ENCODE results near the gene ZDBF2.
"Not testable (repeated sequence)": the region's sequence is repeated elsewhere in the genome, so short reads cannot be mapped to it uniquely, and the experiment has no call there.

The ZDBF2 gene

DNA sequence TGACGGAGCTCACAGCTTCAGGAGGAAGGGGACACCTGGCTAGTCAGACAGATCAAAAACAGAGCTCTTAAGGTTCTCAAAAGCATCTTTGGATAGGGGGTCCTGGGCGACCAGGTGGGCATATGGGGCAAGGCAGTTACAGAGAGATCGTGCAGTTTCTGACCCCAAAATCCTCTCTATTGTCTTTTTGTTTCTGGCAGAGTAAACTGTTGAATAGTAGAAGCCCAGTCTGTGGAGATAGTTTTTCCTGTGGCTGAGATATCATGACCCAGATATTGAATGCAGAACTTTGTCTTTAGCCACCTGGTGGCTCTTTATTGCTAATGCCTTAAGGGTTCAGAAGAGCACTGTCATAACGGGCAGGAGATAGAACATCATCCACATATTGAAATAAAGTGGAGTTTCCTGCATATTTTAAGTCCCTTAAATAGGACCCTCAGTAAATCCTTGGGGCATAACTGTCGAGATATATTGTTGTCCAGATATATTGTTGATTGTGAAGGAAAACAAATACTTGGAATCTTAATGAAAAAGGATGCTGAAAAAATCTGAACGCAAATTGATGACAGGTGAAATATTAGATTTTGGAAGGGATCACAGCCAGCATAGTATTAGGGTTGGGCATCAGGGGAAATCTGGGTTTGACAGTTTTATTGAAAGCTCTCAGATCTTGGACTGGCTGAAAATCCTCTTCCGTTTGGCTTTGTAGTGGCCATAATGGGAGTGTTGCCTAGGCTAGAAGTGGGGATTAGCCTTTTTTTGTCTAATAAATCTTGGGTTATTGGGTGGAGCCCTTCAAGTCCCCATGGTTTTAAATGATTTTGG lies 14.1 kb upstream of the ZDBF2 start:
- no peak for DNase-seq

DNA sequence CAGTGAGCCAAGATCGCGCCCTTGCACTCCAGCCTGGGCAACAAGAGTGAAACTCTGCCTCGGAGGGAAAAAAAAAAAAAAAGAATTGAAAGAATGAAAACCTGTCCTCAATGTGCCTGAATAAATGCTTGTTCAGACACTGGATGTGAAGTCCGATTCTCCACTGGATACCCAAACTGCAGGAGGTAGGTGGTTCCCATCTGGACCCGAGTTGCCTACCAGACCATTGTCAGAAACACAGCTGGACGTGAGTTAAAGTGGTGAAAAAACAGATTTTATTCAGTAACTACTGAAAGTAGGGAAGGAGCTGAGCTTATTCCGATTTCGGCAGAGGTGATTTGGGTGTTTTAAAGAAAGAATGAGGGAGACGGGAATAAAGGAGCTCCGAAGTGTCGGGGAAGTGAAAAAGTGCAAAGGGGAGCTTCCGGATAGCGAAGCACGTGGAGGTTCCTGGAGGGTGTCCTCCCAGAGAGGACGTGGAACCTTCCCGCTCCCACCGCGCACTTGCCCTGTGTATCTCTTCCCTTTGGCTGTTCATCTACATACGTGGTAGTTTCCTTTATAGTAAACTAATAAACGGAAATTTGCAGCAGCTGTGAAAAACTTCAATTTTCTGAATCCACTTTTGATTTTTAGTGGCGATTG lies 10.4 kb upstream of the ZDBF2 start:
- no peak for DNase-seq

- DNase-seq = no peak
Observed at GRCh38 chr2:206266130-206267125, 8.0 kb upstream of the ZDBF2 start.

- DNase-seq = no peak
Observed at GRCh38 chr2:206267567-206267966, 6.9 kb upstream of the ZDBF2 start.

GRCh38 chr2:206271065-206271464 lies 3.4 kb upstream of the ZDBF2 start:
- no peak for DNase-seq

GRCh38 chr2:206273905-206274304 lies 558 bp upstream of the ZDBF2 start:
- no peak for DNase-seq

GRCh38 chr2:206275312-206276055 lies 1.0 kb downstream of the ZDBF2 start:
- DNase-seq = no peak

- DNase-seq = no peak
Observed at GRCh38 chr2:206276169-206276942, 1.9 kb downstream of the ZDBF2 start.

DNA sequence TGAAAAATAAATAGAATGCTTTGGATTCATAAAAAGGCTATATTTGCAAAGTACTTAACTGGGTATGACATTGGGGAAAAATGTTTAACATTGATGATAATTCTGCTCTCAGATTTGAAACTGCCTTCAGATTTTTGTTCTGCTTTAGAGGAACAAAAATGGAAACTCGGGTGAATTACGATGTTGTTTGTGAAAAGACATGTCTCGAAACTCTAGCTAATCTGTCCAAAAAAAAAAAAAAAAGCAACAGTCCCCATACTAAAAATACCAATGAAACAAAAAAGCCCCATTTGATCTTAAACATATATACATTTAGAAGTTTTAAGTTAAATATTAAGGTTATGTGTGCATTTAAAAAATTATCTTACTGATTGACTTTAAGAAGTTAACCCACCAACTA lies 3.0 kb downstream of the ZDBF2 start:
- no peak for DNase-seq

- DNase-seq = no peak
Observed at GRCh38 chr2:206282746-206283145, 8.3 kb downstream of the ZDBF2 start.

DNA sequence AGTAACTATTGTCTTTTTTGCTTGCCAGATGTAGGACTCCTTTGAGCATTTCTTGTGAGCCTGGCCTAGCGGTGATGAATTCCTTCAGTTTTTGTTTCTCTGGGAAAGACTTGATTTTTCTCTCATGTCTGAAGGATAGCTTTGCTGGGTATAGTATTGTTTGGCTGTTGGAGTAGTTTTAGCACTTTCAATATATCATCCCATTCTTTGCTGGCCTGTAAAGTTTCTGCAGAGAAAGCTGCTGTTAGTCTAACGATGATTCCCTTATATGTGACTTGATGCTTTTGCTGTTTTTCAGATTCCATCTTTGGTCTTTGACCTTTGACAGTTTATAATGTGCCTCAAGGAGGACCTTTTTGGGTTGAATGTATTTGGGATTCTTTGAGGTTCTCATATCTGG lies 12.7 kb downstream of the ZDBF2 start:
- DNase-seq = no peak

- no peak for DNase-seq
Observed at GRCh38 chr2:206289391-206289790, 14.9 kb downstream of the ZDBF2 start.

- DNase-seq = no peak
Observed at GRCh38 chr2:206296128-206296527, 21.7 kb downstream of the ZDBF2 start.

DNA sequence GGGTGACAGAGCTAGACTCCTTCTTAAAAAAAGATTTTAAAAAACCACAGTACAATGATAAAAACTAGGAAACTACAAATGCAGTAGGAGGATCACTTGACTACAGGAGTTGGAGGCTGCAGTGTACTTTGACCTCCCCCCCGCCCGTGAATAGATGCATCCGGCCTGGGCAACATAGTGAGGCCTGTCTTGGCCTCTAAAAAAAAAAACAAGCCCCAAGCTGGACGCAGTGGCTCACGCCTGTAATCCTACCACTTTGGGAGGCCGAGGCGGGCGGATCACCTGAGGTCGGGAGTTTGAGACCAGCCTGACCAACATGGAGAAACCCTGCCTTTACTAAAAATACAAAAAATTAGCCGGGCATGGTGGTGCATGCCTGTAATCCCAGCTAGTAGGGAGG lies 25.1 kb downstream of the ZDBF2 start:
- not testable (repeated sequence) for DNase-seq

DNA sequence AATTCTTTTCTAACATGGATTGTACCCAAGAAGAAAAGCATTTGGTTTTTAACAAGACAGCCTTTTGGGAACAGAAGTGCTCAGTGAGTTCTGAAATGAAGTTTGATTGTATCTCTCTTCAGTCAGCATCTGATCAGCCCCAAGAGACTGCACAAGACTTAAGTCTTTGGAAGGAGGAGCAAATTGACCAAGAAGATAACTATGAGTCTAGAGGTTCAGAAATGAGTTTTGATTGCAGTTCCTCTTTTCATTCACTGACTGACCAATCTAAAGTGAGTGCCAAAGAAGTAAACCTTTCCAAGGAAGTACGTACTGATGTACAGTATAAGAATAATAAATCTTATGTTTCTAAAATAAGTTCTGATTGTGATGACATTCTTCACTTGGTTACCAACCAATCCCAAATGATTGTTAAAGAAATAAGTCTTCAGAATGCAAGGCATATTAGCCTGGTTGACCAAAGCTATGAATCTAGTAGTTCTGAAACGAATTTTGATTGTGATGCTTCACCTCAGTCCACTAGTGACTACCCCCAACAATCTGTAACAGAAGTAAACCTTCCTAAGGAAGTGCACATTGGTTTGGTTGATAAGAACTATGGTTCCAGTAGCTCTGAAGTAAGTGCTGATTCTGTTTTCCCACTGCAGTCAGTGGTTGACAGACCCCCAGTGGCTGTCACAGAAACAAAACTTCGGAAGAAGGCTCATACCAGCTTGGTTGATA lies 31.2 kb downstream of the ZDBF2 start:
- no peak for DNase-seq

DNA sequence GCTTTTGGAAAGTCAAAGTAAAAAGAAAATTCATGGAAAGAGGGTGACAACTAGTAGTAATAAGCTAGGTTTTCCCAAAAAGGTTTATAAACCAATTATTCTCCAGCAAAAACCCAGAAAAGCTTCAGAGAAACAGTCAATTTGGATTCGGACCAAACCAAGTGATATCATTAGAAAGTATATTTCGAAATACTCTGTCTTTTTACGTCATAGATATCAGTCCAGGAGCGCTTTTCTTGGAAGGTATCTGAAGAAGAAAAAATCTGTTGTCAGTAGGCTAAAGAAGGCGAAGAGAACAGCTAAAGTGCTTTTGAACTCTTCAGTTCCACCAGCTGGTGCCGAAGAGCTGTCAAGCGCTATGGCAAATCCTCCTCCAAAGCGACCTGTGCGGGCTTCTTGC lies 36.6 kb downstream of the ZDBF2 start:
- DNase-seq = no peak

DNA sequence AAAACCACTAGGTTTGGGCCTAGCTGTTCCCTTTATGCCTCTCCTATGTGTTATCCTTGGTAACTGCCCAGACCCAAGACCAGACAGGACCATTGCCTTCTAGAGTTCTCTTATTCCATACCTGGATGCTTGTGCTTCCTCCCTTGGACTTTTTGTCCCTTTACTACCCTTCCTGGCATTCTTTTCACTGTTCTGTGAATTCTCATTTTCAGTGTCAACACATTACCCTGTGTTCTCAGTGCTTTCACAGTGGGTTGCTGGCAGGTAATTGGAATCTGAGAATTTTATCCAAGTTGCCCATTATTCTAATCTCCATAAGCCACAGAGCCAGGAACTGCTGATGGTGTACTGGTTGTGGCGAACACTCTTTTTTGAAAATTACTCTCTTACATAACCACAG lies 41.7 kb downstream of the ZDBF2 start:
- DNase-seq = no peak

DNA sequence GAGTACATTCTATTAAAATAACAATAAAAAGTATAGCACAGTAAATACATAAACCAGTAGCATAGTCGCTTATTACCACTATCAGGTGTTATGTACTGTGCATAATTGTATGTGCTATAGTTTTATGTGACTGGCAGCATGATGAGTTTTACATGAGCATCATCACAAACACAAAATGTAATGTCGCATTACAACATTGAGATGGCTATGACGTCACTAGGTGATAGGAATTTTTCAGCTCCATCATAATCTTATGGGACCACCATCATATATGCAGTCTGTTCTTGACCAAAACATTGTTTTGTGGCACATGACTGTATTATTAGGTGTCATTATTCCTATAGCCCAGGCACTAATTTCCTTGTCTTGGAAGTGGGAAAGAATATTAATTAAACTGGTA lies 48.6 kb downstream of the ZDBF2 start:
- no peak for DNase-seq

GRCh38 chr2:206323486-206323885 lies 49.0 kb downstream of the ZDBF2 start:
- no peak for DNase-seq

DNA sequence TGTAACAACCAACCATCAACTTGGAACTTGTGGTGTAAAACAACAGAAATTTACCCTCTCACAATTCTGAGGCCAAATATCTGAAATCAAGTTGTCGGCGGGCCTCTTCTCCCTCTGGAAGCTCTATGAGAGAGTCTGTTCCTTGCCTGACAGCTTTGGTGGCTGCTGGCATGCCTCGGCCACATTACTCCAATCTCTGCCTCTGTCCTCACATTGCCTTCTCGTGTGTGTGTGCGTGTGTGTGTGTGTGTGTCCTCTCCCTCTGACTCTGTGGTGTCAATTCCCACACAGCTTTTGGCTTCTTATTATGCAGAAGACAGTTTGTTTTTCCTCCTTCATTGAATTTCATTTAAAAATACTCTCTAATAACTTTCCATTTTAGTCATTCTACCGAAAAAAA lies 50.4 kb downstream of the ZDBF2 start:
- DNase-seq = no peak

GRCh38 chr2:206328974-206329373 lies 54.5 kb downstream of the ZDBF2 start:
- DNase-seq = no peak

Measured in GOT3 (cell line).